Breast epithelium (tissue), 3 donors: ENCODE results near the gene WDR93.
"Not testable (repeated sequence)": the region's sequence is repeated elsewhere in the genome, so short reads cannot be mapped to it uniquely, and the experiment has no call there.

Source experiments
- POLR2A ChIP-seq: fragments of 450-650 bp; IDR thresholded peaks from one replicate; pipeline ENCODE4 v1.6.1; 2016; ENCODE audit warnings: antibody characterized with exemption, mild to moderate bottlenecking, moderate library complexity
- POLR2AphosphoS5 ChIP-seq, 3 donors: sonication (generic); formaldehyde crosslinking; IDR thresholded peaks; one replicate each; pipeline ENCODE4 v1.6.1; 2017; ENCODE audit warnings: antibody characterized with exemption in 3 of 3
- TF ChIP-seq, protein P1 (sequence below), 3 donors: fragments of 450-650 bp; IDR thresholded peaks; one replicate each; pipeline ENCODE4 v1.5.1; 2016 to 2017; ENCODE audit warnings: antibody characterized with exemption in 3 of 3, mild to moderate bottlenecking in 3 of 3, moderate library complexity in 3 of 3

DNA sequence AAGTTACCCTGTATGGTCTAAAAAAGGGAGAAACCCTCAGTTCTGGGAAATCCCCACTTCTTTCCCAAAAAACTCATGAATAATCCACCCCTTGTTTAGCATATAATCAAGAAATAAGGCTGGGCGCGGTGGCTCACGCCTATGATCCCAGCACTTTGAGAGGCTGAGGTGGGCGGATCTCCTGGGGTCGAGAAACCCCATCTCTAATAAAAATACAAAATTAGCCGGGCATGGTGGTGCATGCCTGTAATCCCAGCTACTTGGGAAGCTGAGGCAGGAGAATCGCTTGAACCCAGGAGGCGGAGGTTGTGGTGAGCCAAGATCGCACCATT is 92.0 kb downstream of the WDR93 start:
- TF ChIP-seq, protein P1, sequence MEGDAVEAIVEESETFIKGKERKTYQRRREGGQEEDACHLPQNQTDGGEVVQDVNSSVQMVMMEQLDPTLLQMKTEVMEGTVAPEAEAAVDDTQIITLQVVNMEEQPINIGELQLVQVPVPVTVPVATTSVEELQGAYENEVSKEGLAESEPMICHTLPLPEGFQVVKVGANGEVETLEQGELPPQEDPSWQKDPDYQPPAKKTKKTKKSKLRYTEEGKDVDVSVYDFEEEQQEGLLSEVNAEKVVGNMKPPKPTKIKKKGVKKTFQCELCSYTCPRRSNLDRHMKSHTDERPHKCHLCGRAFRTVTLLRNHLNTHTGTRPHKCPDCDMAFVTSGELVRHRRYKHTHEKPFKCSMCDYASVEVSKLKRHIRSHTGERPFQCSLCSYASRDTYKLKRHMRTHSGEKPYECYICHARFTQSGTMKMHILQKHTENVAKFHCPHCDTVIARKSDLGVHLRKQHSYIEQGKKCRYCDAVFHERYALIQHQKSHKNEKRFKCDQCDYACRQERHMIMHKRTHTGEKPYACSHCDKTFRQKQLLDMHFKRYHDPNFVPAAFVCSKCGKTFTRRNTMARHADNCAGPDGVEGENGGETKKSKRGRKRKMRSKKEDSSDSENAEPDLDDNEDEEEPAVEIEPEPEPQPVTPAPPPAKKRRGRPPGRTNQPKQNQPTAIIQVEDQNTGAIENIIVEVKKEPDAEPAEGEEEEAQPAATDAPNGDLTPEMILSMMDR (IDR thresholded peaks at IDR 0.05), result not testable (repeated sequence)
- TF ChIP-seq POLR2A; POLR2AphosphoS5 (IDR thresholded peaks at IDR 0.05): not testable (repeated sequence)
